ENCODE data around the gene EFCAB11.

EFCAB11 gene

DNA sequence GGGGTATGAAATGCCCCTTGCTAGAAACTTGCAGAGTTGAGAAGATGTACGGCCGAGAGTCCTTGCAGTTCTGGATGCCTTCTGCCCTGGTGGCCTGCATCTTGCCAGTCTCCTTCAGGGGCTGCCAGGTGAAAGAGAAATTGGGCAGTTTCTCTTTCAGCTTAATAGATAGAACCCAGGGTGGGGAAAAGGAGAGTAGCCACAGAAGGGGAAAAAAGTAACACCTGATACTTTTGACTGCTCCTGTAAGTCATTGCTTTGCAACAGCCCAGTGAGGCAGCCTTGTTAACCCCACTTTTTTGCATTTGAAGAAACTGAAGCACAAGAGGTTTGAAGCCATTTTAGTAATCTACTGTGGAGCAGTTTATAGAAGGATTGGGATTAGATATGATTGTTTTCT, 28.8 kb upstream of the EFCAB11 start:
- Histone ChIP-seq H3K4me3 (ENCODE audit: low read depth in 1 of 2, low read length in 1 of 2) (no peak overlapping the region), H3K4me1 (ENCODE audit: control insufficient read depth in 1 of 2, insufficient read depth in 1 of 2, low read depth in 1 of 2, low read length in 1 of 2) (no peaks in the 10 kb centered on the region), H3K9me3 (no peaks in the 10 kb centered on the region), H3K27ac (no peak overlapping the region), H3K27me3 (no peaks in the 10 kb centered on the region), H3K36me3 (peaks cover 90% of the 10 kb centered on the region)
- TF ChIP-seq, protein P1, sequence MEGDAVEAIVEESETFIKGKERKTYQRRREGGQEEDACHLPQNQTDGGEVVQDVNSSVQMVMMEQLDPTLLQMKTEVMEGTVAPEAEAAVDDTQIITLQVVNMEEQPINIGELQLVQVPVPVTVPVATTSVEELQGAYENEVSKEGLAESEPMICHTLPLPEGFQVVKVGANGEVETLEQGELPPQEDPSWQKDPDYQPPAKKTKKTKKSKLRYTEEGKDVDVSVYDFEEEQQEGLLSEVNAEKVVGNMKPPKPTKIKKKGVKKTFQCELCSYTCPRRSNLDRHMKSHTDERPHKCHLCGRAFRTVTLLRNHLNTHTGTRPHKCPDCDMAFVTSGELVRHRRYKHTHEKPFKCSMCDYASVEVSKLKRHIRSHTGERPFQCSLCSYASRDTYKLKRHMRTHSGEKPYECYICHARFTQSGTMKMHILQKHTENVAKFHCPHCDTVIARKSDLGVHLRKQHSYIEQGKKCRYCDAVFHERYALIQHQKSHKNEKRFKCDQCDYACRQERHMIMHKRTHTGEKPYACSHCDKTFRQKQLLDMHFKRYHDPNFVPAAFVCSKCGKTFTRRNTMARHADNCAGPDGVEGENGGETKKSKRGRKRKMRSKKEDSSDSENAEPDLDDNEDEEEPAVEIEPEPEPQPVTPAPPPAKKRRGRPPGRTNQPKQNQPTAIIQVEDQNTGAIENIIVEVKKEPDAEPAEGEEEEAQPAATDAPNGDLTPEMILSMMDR (IDR thresholded peaks at IDR 0.05), result no peak

DNA sequence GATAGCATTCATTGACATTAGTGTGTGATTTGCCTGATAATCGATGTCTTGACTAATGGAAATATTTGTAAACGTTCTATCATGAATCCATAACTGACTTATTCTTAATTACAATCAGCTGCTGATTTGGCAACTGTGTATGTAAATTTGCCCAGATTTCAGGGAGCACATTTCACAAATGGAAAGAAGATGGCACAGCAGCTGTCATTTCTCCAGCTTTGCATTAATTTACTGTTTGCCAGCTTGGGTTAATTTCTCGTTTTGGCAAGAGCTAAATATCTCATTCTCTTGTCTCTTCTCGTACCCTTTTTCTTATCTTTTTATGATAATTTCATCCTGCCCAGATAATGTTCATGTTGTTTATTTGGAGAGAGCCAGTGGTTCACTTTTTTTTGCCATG, 24.1 kb upstream of the EFCAB11 start:
- Histone ChIP-seq H3K36me3 (peaks cover 58% of the 10 kb centered on the region), H3K4me1 (ENCODE audit: control insufficient read depth in 1 of 2, insufficient read depth in 1 of 2, low read depth in 1 of 2, low read length in 1 of 2) (peaks cover 20 to 23% of the 10 kb centered on the region in 2 experiments), H3K4me3 (ENCODE audit: low read depth in 1 of 2, low read length in 1 of 2) (no peak overlapping the region), H3K27me3 (no peaks in the 10 kb centered on the region), H3K27ac (no peak overlapping the region), H3K9me3 (no peaks in the 10 kb centered on the region)
- TF ChIP-seq, protein P1 (IDR thresholded peaks at IDR 0.05), result no peak

DNA sequence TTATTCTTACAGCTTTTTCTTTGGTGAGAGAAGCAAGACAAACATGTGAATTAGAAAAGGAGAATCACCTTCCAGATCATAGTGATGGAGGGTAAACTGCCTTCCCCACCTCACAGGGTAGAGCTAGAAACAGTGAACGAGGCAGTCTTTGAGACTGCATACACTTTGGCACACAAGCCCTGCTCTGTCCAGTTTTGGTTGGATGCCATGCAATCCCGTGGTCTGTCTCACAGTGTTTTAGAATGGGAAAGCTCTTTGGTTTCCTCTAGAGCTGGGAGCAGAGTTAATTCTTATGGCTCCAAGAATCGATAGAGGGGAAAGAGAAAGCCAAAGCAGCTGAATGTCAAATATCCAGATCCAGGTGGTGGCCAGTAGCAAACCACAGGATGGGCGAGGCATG, 23.1 kb upstream of the EFCAB11 start:
- TF ChIP-seq, protein P1 (IDR thresholded peaks at IDR 0.05), result no peak
- Histone ChIP-seq H3K36me3 (peaks cover 49% of the 10 kb centered on the region), H3K4me1 (ENCODE audit: control insufficient read depth in 1 of 2, insufficient read depth in 1 of 2, low read depth in 1 of 2, low read length in 1 of 2) (peaks cover 29 to 33% of the 10 kb centered on the region in 2 experiments), H3K9me3 (no peaks in the 10 kb centered on the region), H3K27me3 (no peaks in the 10 kb centered on the region), H3K4me3 (ENCODE audit: low read depth in 1 of 2, low read length in 1 of 2) (no peak overlapping the region), H3K27ac (no peak overlapping the region)

DNA sequence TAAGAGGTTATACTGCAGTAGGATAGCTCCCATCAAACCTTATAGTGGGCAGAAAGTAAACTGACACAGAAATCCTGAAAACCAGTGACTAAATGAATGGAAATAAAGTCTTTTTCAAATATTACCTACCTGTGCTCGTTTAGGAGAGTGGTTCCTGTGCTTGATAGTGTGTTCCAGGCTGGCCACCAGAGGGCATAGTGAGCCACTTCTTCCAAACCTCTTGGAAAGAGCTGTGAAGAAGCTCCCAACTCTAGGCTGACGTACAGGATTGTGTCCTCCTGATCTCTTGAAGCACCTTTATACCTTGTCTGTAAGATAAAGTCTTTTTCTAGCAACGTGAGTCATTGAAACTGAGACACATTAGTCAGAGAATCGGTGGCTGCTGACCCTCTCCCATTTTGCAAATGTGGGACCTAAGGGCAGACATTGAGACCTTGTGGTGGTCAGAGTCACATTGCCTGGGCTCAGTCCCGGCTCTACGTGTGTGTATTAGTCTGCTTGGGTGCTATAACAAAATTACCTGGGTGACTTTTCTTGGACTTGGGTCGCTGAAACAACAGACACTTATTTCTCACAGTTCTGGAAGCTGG, 18.8 kb upstream of the EFCAB11 start:
- H3K27ac ChIP-seq, result peak overlapping the region; percentile 74
- H3K27me3 ChIP-seq, result no peaks in the 10 kb centered on the region
- H3K4me3 ChIP-seq (ENCODE audit: low read depth in 1 of 2, low read length in 1 of 2), result no peak overlapping the region
- TF ChIP-seq, protein P1 (IDR thresholded peaks at IDR 0.05), result peak; percentile 79
- H3K4me1 ChIP-seq (ENCODE audit: control insufficient read depth in 1 of 2, insufficient read depth in 1 of 2, low read depth in 1 of 2, low read length in 1 of 2), result peaks cover 47 to 57% of the 10 kb centered on the region in 2 experiments
- H3K36me3 ChIP-seq, result peaks cover 15% of the 10 kb centered on the region
- H3K9me3 ChIP-seq, result no peaks in the 10 kb centered on the region

DNA sequence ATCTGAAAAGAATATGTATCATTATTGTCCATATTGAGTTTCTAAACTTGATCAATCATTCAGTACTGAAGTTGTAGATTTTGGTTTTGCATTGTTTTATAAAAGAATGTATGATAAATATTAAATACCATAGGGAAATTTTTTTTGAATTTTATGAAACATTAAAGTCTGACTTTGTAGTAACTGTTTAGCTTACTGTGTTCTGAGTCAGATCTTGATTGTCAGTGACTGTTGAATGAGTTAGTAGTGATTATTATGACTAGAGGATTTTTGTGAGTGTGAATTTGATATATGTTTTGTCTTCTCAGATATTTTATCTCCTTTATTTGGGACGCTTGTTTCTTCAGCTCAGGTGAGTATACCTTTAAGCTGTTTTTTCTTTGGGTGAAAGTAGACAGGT, 11.3 kb upstream of the EFCAB11 start:
- Histone ChIP-seq H3K36me3 (peaks cover 49% of the 10 kb centered on the region), H3K27me3 (no peaks in the 10 kb centered on the region), H3K9me3 (no peaks in the 10 kb centered on the region), H3K4me1 (ENCODE audit: control insufficient read depth in 1 of 2, insufficient read depth in 1 of 2, low read depth in 1 of 2, low read length in 1 of 2) (peaks cover 0 to 5% of the 10 kb centered on the region in 2 experiments), H3K27ac (no peak overlapping the region), H3K4me3 (ENCODE audit: low read depth in 1 of 2, low read length in 1 of 2) (no peak overlapping the region)
- TF ChIP-seq, protein P1 (IDR thresholded peaks at IDR 0.05), result no peak

Measured in neutrophil (primary cell).